ENCODE results near the gene IGFBP5. TPM values are rescaled to one million over a fixed set of nuclear protein-coding genes. Genes with fewer than 3 reads are reported as not detected.

IGFBP5 gene
- total and polyA plus RNA-seq, 7 donors = 13.6 to 773 (median 254) TPM

DNA sequence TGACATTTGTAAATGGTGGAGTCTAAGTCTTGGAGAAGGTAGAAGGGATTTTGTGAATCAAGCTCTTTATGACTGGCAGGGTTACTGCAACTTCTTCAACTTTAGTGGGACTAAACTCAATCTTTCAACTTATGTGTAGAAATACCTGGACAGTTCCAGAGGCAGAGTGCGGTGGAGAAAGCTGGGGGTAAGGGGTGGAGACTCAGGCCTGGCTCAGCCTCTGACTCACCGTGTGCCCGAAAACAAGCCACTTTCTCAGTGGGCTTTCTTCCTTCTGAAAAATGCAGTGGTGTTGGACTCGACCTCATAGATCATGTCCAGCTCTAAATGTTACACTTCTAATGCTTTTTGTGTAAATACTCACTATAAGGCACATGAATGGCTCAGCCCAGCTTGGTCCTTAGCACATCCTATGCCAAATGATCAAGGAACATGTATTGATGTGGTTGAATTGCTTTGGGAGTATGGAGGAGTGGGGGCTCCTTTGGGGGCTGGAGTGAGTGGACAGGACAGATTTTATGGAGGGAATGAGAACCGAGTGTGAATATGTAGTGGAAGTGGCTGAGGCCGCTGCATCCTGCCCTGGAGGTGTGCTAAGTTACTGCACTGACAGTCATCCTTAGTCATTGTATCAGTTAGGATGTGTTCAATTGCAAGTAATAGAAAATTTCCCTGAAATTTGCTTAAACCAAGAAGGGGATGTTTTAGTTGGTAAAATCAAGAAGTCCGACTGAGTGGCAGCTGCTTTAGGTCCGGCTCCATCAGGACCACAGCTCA is 32.2 kb upstream of the IGFBP5 start:
- WGBS, 2 donors = 75 to 86% methylated on average over 8 of the region's 8 CpGs
- H3K27me3 ChIP-seq = no peaks in the 10 kb centered on the region
- intact Hi-C loops (cut with DNase I) = no loop called here
- H3K9me3 ChIP-seq = no peaks in the 10 kb centered on the region
- no peak for DNase-seq
- TF ChIP-seq, protein P1, sequence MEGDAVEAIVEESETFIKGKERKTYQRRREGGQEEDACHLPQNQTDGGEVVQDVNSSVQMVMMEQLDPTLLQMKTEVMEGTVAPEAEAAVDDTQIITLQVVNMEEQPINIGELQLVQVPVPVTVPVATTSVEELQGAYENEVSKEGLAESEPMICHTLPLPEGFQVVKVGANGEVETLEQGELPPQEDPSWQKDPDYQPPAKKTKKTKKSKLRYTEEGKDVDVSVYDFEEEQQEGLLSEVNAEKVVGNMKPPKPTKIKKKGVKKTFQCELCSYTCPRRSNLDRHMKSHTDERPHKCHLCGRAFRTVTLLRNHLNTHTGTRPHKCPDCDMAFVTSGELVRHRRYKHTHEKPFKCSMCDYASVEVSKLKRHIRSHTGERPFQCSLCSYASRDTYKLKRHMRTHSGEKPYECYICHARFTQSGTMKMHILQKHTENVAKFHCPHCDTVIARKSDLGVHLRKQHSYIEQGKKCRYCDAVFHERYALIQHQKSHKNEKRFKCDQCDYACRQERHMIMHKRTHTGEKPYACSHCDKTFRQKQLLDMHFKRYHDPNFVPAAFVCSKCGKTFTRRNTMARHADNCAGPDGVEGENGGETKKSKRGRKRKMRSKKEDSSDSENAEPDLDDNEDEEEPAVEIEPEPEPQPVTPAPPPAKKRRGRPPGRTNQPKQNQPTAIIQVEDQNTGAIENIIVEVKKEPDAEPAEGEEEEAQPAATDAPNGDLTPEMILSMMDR (IDR thresholded peaks at IDR 0.05) = no peak
- no peak for TF ChIP-seq EP300 (IDR thresholded peaks at IDR 0.05)
- no peak for TF ChIP-seq POLR2A (IDR thresholded peaks at IDR 0.05)
- no peak for TF ChIP-seq POLR2AphosphoS5 (IDR thresholded peaks at IDR 0.05)
- no peak overlapping the region for H3K4me3 ChIP-seq
- peaks cover 0 to 13% (median 0%) of the 10 kb centered on the region in 4 donors for H3K4me1 ChIP-seq
- H3K27ac ChIP-seq = no peak overlapping the region
- H3K36me3 ChIP-seq = no peaks in the 10 kb centered on the region

- H3K4me1 ChIP-seq = peaks cover 0 to 19% (median 0%) of the 10 kb centered on the region in 4 donors
- H3K27ac ChIP-seq = no peak overlapping the region
- no peaks in the 10 kb centered on the region for H3K9me3 ChIP-seq
- WGBS, 2 donors = 91 to 94% methylated on average over 5 of the region's 5 CpGs
- DNase-seq = no peak
- intact Hi-C loops (cut with DNase I) = no loop called here
- H3K27me3 ChIP-seq = no peaks in the 10 kb centered on the region
- no peak overlapping the region for H3K4me3 ChIP-seq
- H3K36me3 ChIP-seq = no peaks in the 10 kb centered on the region
- TF ChIP-seq EP300 (IDR thresholded peaks at IDR 0.05) (no peak), POLR2AphosphoS5 (IDR thresholded peaks at IDR 0.05) (no peak), POLR2A (IDR thresholded peaks at IDR 0.05) (no peak)
- TF ChIP-seq, protein P1 (IDR thresholded peaks at IDR 0.05) = no peak
Observed at GRCh38 chr2:216724190-216724589, 28.8 kb upstream of the IGFBP5 start.

GRCh38 chr2:216721141-216721540 is 25.8 kb upstream of the IGFBP5 start:
- 73 to 89% methylated on average over 1 of the region's 1 CpG for WGBS, 2 donors
- no peak overlapping the region for H3K4me3 ChIP-seq
- H3K9me3 ChIP-seq = no peaks in the 10 kb centered on the region
- peak overlapping the region in 3 of 4 donors; percentile 15 to 50 (median 37) for H3K27ac ChIP-seq
- no peak for TF ChIP-seq POLR2A (IDR thresholded peaks at IDR 0.05)
- TF ChIP-seq, protein P1 (IDR thresholded peaks at IDR 0.05) = no peak
- TF ChIP-seq POLR2AphosphoS5 (IDR thresholded peaks at IDR 0.05) = no peak
- TF ChIP-seq EP300 (IDR thresholded peaks at IDR 0.05) = no peak
- intact Hi-C loops (cut with DNase I) = no loop called here
- DNase-seq = no peak
- no peaks in the 10 kb centered on the region for H3K36me3 ChIP-seq
- H3K4me1 ChIP-seq = peaks cover 0 to 38% (median 12%) of the 10 kb centered on the region in 4 donors
- no peaks in the 10 kb centered on the region for H3K27me3 ChIP-seq

DNA sequence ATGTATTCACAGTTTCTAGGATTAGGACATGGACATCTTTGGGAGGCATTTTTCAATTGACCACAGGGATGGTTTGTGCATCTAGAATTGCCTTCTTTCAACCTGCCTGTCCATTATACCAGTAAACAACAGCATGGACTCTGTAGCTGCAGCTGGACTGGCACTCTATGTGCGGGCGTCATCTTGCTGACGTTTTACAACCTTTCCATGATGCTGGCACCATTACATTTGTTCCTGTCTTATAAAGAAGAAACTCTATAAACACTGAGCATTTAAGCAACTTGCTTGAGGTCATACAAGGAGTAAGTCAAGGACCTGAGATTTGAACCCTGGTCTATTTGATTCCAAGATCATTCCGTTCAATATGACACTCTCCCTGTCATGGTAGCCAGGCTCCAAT is 25.4 kb upstream of the IGFBP5 start:
- TF ChIP-seq POLR2AphosphoS5 (IDR thresholded peaks at IDR 0.05) (peak; percentile 19 to 48 (median 32)), POLR2A (IDR thresholded peaks at IDR 0.05) (no peak), EP300 (IDR thresholded peaks at IDR 0.05) (peak in 3 of 4 donors; percentile 82 to 98 (median 91))
- TF ChIP-seq, protein P1 (IDR thresholded peaks at IDR 0.05) = no peak
- H3K4me3 ChIP-seq = no peak overlapping the region
- peaks cover 0 to 42% (median 14%) of the 10 kb centered on the region in 4 donors for H3K4me1 ChIP-seq
- H3K27me3 ChIP-seq = no peaks in the 10 kb centered on the region
- peak overlapping the region in 3 of 4 donors; percentile 15 to 50 (median 37) for H3K27ac ChIP-seq
- H3K9me3 ChIP-seq = no peaks in the 10 kb centered on the region
- WGBS, 2 donors = 81 to 93% methylated on average over 4 of the region's 4 CpGs
- intact Hi-C loops (cut with DNase I) = no loop called here
- no peaks in the 10 kb centered on the region for H3K36me3 ChIP-seq
- DNase-seq = no peak

Data from sigmoid colon (tissue), 7 donors.